Fibroblast of skin of back (primary cell): ENCODE measurements around the gene ERLIN1.

Experiments
- DNase-seq: peaks from one replicate; pipeline ENCODE4 v3.0.0-alpha.2; 2013

ERLIN1 gene

DNA sequence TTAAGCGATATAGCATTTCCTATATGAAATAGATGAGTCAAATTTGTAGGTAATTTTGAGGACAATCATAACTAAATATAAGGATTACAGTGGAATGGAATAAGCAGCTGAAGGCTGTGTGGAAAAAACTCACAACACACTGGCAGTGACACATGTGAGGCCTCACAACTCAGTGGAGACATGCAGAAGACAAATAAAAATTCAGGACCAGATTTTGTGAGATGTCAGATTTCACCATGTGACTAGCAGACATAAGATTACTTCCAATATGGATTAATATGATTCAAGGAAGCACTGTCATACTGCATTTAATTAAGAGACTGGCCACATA, 17.6 kb downstream of the ERLIN1 start:
- DNase-seq: no peak

DNA sequence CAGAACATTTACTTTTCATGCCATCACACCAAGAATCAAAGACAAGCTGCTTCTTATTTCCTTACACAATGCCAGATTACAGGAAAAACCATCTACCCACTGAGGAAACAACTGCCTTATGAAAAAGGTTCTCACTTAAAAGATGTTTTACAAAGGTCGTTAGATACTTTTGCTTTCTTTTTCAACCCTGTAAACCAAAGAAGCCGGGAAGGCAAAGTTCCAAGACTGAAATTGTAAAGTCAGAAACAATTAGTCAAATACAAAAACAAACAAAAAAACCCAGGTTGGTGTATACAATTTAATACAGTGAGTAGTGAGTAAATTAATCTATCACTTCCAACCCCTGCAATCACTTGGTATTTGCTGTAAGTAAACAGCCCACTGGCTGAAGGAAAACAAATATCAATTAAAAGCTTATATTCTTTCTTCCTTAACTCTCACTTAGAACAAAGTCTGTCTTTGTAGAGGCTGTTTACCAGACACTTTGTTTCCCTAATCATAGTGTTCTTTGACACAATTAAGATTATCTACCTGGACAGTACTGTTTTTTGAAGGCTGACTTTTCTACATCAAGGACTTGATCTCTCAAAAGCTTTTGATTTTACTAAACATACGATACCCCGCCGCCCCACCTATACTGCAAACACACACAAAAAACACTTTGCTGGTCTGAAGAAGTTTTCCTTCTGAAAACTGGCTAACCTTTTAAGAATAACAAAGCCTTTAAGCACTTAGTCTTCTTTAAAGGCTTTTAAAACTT, 18.1 kb downstream of the ERLIN1 start:
- DNase-seq: no peak

DNA sequence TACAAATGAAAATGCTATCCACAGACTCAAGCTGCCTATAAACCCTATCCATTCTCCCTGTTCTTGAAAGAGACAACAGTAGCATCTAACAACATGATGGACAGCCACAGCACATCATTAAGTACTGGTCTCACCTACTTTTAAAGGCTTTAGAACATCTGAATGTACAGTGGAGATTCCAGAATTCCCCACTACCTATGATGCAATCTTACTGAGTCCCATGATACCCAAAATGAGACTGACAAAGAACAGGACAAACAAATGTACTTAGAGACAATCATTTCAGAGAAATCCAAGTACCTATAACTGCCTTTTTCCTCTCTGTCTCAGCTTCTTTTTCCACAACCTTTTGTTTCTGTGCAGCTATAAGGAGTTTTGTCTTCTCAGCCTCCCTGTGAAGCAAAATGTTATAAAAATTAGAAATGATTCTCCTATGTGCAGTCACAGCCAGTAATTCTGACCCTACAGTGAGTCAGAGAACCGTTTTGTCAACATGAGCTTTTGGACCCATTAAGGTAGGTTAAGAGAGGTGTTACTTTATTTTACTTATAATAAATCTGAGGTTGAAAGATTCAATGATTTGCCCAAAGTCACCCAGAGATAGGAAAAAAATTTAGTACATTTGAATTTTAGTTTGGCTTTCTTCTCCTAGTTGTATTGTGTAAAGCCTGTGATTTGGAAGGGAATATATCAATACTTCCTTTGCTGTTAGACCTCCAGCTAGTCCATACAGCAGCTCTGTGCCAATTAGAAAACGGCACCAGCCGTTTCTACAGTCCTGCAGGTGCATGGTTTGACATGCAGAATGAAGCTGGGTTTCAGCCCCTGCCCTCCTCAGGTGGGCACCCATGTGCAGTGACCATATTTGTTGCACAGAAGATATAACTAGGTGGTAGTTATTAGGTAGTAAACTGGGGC, 21.9 kb downstream of the ERLIN1 start:
- DNase-seq: no peak

DNA sequence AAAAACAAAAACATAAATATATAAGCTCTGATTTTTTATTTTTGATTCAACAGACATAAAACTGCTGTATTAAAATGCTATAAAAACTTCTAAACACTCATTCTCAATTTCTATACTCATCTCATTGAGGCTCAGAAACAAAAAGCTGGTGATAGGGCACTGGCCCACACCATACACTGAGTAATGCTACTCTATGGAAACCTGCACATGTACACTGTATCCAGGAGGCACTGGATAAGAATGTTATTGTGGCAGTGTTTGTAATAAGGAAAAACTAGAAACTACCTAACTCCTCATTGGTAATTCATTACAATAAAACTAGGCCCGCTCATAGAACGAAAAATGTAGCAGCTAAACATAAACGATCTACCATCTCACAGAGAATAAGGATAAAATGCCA, 23.1 kb downstream of the ERLIN1 start:
- no peak for DNase-seq

DNA sequence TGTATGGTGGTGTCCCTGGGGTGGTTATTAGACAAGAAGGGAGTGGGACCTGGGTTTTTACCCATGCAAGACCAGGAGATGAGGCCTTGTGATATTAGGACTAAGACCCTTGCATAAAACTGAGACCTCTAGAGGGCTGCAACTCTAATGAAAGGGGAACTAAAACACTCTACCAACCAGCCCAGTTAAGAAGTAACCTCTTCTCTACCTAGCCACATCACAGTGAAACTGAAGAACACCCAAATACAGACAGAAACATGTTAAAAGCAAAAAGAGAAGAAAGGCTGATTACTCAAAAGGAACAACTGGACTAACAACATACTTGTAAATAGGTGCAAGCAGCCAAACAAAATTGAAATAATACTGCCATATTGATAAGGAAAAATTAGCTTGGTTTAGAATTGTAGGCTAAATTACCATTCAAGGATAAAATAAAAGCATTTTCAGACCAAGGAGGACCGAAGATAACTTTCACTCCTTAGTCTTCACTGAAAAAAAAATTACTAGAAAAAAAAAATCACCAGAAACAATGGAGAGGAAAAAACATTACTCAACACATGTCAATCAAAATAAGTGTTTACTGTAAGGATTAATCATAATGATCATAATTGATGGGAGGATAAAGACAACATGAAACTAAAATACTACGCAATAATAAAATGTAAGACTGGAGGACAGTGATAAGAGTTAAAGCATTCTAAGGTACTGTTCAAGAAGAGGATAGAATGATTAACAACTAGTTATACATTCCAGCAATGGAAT, 27.6 kb downstream of the ERLIN1 start:
- no peak for DNase-seq

DNA sequence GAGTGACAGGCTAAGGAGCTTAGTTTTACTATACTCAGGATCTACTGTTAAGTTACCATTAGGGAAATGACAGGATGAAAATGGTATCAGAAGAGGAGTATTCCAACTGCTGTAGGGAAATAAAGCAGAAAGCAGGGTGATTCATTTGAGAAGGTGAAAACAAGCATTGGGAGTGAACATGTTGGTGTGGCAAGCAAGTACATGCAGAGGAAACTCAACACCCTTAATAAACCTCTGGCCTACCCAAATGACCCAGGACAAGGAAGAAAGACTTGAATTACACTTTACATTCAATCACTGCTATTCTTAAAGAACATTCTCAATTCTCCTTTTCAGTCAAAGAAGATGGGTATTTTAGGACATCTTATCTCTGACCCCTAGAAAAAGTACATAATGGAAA, 28.7 kb downstream of the ERLIN1 start:
- DNase-seq: no peak

DNA sequence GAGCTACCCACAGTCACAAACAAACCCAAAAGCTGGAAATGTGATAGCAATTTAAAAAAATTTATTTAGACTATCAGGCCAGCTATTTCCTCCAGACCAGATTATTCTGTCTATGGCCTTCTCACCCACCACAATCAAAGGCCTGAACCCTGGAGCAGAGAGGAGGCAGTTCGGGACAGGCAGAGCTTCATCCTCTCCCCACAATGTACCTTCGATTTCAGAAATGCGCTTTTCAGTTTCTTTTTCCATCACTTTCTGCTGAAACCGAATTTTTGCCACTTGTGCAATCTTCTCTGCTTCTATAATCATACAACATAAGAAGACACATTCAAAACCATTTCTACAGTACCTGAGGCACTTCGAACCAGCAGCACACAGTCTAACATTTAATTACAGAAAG, 29.9 kb downstream of the ERLIN1 start:
- no peak for DNase-seq

DNA sequence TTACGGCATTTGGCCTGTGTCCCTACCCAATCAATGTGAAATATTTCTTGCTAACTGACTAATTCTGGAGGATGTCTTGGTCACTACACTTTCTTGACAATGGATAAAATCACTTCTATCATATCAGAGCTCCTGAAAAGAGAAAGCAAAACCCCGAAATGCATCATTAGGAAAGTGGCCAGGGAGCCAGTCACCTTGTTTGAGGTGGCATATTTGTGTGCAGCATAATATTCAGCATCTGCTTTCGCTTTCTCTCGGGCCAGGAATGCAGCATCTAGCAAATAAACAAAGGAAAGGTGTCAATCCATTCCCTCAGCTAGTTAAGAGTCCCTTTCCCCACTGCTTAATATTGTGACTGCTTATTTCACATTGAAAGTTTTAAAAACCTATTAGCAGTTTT, 31.2 kb downstream of the ERLIN1 start:
- no peak for DNase-seq

DNA sequence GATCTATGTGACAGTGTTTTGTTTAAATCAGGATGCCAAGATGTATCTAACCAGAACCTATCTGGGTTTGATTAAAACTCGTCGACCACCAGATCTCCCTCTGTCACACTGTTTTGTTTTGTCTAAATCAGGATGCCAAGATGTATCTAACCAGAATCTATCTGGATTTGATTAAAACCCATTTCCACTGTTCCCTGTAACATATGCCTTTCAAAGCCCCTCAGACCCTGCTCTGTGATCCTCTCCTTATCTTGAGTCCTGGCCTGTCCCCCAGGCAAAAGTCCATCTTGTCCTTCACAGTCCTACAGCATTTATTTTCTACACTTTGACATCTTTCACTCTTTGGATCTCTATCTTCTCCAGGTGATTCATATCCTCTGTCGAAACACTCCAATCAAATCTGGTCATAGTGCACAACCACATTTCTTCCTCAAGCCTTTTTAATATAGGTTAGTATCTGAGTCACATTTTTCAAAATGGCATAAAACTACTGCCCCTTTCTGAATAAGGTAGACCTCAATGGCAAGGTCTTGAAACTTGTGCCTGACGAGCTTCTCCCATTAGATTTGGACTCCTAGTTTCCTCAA, 32.5 kb downstream of the ERLIN1 start:
- DNase-seq: no peak

DNA sequence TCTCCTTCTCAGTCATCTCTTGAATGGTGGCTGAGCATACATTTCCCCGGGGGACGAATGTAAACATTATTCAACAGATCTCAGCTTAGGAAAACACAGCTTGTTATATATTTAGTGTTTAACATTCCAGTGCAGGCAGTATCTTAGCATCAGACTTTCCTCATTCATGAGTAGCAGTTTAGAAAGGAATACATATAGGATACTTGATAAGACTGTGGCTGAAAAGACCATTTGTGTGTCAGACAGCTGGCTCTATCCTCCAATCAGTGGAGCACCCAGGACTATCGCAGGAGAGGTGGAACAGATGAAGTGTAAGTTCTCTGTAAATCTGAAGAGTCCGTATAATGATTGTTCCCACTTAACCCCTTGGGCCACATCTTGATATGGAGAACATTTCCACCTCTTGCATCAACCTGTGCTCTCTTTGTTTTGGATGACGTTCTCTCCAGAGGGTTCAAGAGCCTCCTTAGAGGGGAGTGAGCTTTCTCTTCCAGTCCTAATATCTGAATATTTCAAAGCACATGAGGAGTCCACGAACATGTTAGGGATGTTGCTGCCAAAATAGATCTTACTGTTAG, 34.0 kb downstream of the ERLIN1 start:
- peak; percentile 6 for DNase-seq

DNA sequence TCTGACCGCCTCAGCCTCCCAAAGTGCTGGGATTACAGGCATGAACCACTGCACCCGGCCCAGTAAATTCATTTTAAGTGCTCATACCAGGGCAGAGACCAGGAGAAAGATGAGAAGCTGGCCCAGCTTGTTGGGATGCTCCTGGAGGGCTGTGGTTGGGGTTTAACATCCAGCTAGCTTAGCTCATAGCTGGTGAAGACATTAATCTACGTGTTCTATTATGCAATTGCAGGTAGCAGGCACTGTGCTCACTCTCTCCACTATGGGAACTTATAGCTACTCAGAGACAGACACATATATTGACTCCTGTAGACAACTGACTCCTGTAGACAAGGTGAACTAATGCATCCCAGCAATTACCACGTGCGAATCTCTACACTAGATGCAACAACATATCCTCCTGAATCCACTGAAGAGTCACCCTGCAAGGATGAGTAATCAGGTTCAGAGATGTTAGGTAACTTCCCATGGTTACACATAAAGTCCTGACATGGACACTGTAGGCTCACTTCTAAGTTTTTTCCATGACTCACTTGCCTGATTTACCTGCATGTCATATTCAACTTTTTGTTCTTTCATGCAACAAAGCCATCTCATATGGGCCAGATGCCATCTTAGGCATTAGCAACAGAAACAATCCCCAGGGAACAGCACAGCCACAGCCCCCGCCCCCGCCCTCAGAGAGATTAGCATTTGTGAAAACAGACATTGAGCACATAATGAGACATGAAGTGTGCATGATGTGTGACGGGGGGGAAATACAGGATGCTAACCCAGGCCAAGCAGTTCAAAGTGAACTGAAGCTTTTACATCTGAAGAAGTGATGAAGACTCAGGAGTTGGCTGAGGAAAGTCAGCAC, 37.2 kb downstream of the ERLIN1 start:
- DNase-seq: peak; percentile 15

DNA sequence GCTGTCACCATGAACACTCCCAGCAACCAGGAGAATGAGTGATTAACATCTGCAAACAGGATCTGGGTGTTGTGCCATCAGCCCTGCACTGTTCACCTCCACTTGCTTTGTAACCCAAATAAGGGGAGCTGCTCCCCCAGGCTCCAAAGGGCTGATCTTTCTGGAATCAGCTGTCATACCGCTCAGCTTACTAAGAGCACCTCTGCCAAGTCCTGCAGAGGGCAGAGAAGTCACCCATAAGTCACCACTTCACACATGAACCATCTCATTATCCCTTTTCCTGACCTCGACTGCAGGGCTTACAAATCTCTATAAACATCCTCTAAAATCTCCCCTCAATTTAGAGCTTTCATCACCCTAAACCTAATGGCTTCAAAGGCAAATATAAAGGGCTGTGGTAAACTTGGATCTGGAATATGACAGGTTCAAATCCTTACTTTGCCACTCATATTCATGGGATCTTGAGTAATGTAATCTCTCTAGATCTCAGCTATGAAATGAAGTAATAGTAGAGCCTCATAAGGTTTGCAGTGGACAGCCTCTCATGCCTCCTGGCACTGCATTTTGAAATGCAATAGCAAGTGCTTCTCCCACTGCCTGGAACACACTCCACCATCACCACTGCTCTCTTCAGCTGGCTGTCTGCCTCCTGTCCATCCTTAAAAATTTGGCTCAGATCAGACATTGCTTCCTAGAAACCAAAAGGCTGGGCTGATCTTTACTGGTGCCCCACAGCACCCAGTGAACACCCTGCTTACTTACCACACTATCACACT, 38.8 kb downstream of the ERLIN1 start:
- DNase-seq: no peak

DNA sequence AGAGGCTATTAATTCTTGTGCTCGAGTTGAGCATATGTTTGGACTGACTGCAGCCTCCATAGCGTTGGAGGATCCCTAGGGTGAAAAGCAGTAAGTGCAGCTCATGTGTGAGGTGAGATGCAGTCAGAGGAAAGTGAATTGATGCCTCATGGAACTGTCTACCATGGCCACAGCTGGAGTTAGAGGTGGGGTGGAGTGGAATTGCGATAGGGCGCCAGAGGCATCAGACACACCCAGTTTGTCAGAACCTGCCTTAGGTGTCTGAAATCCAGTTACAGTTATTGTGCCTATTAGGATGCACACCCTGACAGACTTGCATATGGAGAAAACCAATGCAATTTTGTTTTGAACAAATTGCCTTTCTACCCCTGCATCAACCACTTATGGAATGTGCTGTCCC, 39.4 kb downstream of the ERLIN1 start:
- no peak for DNase-seq

DNA sequence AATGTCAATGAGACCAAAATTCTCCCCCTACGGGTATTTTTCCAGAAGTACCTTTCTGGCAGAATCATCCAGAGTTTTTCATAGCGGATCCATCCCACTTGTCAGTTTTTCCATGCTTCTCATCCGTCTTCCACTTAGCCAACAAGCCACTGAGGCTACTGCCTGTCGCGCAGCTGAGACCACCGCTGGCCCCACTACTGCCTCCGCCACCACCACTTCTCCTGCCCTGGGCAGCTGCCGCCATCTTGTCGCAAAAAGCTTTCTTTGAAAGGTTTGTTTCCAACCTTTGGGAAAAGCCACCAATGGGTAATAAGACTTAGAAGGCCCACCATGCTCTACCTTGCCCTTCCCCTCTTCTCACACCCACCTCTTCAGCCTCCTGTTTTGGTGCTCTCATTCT, 42.1 kb downstream of the ERLIN1 start:
- no peak for DNase-seq

DNA sequence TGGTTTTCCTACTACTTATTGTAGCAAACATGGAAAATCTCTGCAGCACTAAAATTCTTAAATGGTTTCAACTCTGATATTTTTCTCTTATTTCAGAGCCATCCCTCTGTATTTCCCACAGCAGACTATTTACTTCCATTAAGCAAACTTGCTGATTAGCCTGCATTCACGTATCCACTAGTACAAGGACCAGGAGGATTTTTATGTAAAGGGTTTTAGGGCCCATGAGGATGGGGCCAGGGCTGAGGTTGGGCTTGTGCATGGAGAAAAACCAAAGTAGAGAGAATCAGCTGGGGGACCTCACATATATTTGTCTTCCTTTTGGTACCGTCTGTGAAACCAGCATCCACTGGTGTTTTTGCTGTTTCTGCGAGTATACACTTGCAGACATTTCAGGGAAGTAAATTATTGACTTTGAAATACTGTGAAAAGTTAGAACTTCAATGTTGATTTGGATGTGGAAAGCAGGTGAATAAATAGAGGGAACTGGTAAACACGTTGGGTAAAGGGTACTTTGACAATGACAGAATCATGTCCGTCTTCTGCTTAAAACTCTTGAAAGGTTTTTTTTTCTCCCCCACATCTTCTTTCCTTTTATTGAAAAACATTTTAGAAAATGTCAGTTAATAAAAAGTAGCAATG, 44.3 kb downstream of the ERLIN1 start:
- DNase-seq: no peak

DNA sequence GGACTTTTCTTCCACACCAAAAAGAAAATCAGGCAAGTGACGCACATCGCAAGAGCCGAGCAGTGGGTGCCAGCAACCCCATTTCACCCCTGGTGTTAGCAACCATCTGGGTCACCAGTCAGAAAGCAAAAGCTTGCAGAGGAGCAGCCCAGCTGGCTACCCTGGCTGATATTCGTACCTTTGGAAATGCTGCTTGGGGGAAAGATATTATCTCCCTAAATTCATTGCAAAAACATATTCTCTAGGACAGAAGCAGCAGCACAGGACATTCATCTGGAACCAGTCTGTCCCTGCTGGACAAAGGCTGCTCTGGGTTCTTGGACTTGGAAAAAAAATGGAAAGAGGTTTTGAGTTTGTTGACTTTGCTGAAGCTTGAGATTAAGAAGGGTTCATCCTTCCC, 45.8 kb downstream of the ERLIN1 start:
- DNase-seq: no peak

DNA sequence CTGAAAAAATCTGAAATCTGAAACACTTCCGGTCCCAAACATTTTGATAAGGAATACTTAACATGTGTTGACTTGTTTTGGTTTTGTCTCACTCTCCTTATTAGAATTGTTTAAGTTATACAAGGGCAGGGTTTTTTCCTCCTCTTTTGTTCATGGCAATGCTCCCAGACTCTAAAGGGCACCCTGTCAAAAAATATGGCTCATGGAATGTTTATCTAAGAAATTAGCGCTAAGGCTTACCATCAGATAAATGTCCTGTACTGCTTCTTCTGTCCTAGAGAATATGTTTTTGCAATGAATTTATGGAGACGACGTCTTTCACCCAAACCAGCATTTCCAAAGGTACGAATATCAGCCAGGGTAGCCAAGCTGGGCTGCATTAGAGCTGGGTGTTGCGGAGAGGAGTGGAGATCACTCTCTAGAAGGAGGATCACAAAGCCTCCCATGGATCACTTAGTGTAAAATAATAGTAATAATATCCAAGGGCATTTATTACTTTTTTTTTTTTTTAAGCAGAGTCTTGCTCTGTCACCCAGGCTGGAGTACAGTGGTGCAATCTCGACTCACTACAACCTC, 46.8 kb downstream of the ERLIN1 start:
- no peak for DNase-seq

DNA sequence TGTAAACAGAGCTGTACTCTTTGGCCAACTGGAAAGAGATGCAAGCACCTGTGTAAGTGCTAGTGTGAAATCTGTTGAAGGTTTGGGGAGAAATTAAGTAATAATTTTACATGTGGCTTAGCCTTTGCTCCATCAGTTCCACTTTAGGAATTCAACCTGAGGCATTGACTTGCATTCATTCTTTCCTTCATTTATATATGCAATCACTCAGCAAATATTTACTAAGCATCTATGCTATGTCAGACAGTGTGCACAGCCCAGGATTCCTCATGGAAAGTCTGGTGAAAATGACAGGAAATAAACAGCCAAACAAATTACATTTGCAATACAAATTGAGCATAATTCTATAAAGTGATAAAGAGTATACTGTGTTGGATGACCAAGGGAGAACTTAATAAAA, 50.3 kb downstream of the ERLIN1 start:
- DNase-seq: no peak

DNA sequence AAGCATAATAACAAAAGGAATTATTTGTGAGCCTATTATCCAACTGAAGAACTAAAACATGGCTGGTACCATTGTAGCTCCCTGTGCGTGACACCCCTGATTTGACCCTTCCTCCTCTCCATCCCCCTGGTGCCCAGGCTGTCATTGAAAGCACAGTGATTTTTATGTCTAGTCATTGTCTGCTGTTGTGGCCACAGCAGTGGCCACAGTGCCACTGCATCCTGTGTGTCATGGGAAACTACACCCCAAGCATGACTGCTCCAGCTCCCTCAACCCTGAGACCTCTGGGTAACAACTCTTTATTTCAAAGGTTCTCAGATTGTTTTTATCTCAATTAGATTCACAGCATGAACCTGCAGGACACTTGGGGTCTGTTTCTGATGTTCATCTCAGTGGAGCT, 52.0 kb downstream of the ERLIN1 start:
- DNase-seq: no peak

DNA sequence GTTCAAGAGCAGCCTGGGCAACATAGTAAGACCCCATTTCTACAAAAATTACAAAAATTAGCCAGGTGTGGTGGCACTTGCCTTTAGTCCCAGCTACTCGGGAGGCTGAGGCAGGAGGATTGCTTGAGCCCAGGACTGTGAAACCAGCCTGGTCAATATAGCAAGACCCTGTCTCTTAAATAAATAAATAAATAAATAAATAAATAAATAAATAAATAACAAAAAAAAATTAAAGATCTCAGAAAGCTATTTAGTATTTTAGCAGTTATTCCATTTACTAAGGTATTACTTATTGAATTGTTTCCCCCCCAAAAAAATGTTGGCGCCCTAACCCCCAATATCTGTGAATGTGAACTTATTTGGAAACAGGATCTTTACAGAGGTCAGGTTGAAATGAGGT, 53.4 kb downstream of the ERLIN1 start:
- no peak for DNase-seq
